PC-9 (cell line): ENCODE measurements around the gene MRPL40. TPM values are rescaled to one million over a fixed set of nuclear protein-coding genes. Genes with fewer than 3 reads are reported as not detected.

Experiments used
- BruUV-seq: library from RNA; stranded (reverse); fragments of 400-500 nt; replicated peaks from 2 replicates; lab custom pipeline; 2021; lab: Mats Ljungman, UMichigan
- CTCF ChIA-PET: fragments of 300-600 bp; sonication (Branson Sonifier 250); formaldehyde crosslinking; loops from one replicate; lab custom pipeline; 2022; ENCODE audit warnings: antibody characterized with exemption; lab: Charles Lee
- POLR2A ChIA-PET: fragments of 300-600 bp; sonication (Branson Sonifier 250); formaldehyde crosslinking; loops from one replicate; lab custom pipeline; 2022; ENCODE audit warnings: antibody characterized with exemption; ENCODE audit not compliant: unreplicated experiment; lab: Charles Lee
- DNase-seq, 2 experiments: peaks; one replicate each; pipeline versions ENCODE4 v3.0.0 to v3.0.0-alpha.2; 2015 to 2022; ENCODE audit warnings: mixed read lengths in 1 of 2
- H2AFZ ChIP-seq: fragments of 200-600 bp; sonication (generic); 2 replicates; pipeline ENCODE4 v1.8.1; 2017; ENCODE audit warnings: antibody characterized with exemption
- H3F3A ChIP-seq: fragments of 200-600 bp; sonication (generic); 2 replicates; pipeline ENCODE4 v1.8.1; 2017; ENCODE audit warnings: antibody characterized with exemption, mild to moderate bottlenecking, low read depth; ENCODE audit not compliant: insufficient read depth
- H3K27ac ChIP-seq: fragments of 200-600 bp; sonication (generic); 2 replicates; pipeline ENCODE4 v1.6.1; 2016; ENCODE audit warnings: mixed run types
- H3K27me3 ChIP-seq: fragments of 200-600 bp; sonication (generic); 2 replicates; pipeline ENCODE4 v1.6.1; 2016; ENCODE audit warnings: low read depth, mixed run types; ENCODE audit not compliant: insufficient read depth
- H3K36me3 ChIP-seq: fragments of 200-600 bp; sonication (generic); 2 replicates; pipeline ENCODE4 v1.6.1; 2016; ENCODE audit warnings: low read depth, mixed run types
- H3K4me1 ChIP-seq: fragments of 200-600 bp; sonication (generic); replicated peaks from 2 replicates; pipeline ENCODE4 v1.6.1; 2016; ENCODE audit warnings: mixed run types; ENCODE audit not compliant: insufficient read depth
- H3K4me2 ChIP-seq: fragments of 200-600 bp; sonication (generic); 2 replicates; pipeline ENCODE4 v1.6.1; 2017; ENCODE audit warnings: mixed run types
- H3K4me3 ChIP-seq: fragments of 200-600 bp; sonication (generic); 2 replicates; pipeline ENCODE4 v1.6.1; 2016; ENCODE audit warnings: mixed run types
- H3K79me2 ChIP-seq: fragments of 200-600 bp; sonication (generic); 2 replicates; pipeline ENCODE4 v1.6.1; 2017; ENCODE audit warnings: low read depth, mixed run types
- H3K9me2 ChIP-seq: fragments of 200-600 bp; sonication (generic); 2 replicates; pipeline ENCODE4 v1.8.1; 2017; ENCODE audit warnings: mild to moderate bottlenecking; ENCODE audit not compliant: insufficient read depth
- H3K9me3 ChIP-seq: fragments of 200-600 bp; sonication (generic); 2 replicates; pipeline ENCODE4 v1.8.1; 2016; ENCODE audit warnings: low read depth; ENCODE audit not compliant: insufficient read depth
- H4K20me1 ChIP-seq: fragments of 200-600 bp; sonication (generic); 2 replicates; pipeline ENCODE4 v1.8.1; 2017; ENCODE audit not compliant: insufficient read depth
- EZH2 ChIP-seq: fragments of 200-600 bp; sonication (generic); IDR thresholded peaks from 2 replicates; pipeline ENCODE4 v1.8.0; 2017; ENCODE audit warnings: antibody characterized with exemption, low read depth
- intact Hi-C: fragments of 100-400 bp; cut with micrococcal nuclease; formaldehyde crosslinking; loops from one replicate; pipeline ENCODE4 v1.10.0; 2022; ENCODE audit not compliant: unreplicated experiment
- total RNA-seq: library from RNA; stranded (reverse); gene quantifications from 2 replicates; pipeline ENCODE4 v1.2.3, GENCODE V29; 2021
- TF ChIP-seq, protein P1 (sequence below): fragments of 200-600 bp; sonication (generic); conservative IDR thresholded peaks from 2 replicates; pipeline ENCODE4 v1.6.1; 2017; ENCODE audit warnings: mixed run types, antibody characterized with exemption, mild to moderate bottlenecking, moderate library complexity

The MRPL40 gene
- total RNA-seq, 1 experiment from 2014 or later: 25.1 TPM

DNA sequence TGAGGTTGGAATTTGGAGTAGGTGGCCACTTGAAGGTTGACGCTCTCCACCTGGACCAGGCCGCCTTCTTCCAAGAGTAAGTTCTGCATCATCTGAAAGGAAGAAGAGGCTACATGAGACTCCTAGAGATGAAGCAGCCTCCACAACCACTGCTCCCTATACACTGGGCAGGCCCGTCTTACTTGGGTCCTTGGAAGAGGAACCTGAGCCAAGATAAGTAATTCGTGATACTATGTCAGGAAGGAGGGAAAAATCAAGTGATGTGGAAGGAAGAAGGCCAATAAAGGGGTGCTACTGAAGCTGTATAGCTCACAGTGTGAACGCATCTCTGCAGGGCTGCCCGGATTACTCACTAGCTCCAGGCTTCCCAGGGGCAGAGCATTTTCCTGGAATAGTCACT is 35.6 kb downstream of the MRPL40 start:
- POLR2A ChIA-PET: no interaction called here
- CTCF ChIA-PET: no interaction called here

DNA sequence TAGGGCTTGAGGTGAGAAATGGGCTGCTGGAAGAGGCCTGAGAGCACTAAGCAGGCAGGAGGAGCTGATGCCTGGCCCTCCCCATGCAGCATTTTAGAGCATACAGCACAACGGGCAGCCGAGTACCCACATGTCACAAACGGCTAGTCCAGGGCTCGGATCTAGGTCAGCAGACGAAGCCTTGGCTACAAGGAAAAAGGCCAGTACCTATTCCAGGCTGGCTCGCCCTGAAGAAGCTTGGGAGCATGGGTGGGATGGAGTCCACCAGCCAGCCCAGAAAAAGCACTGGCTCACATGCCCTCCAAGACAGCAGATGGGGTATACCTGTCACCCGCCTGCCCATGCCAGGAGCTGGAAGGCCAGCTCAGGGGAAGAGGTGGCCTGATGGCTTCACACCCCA is 37.1 kb downstream of the MRPL40 start:
- TF ChIP-seq, protein P1, sequence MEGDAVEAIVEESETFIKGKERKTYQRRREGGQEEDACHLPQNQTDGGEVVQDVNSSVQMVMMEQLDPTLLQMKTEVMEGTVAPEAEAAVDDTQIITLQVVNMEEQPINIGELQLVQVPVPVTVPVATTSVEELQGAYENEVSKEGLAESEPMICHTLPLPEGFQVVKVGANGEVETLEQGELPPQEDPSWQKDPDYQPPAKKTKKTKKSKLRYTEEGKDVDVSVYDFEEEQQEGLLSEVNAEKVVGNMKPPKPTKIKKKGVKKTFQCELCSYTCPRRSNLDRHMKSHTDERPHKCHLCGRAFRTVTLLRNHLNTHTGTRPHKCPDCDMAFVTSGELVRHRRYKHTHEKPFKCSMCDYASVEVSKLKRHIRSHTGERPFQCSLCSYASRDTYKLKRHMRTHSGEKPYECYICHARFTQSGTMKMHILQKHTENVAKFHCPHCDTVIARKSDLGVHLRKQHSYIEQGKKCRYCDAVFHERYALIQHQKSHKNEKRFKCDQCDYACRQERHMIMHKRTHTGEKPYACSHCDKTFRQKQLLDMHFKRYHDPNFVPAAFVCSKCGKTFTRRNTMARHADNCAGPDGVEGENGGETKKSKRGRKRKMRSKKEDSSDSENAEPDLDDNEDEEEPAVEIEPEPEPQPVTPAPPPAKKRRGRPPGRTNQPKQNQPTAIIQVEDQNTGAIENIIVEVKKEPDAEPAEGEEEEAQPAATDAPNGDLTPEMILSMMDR: no peak
- no peak for TF ChIP-seq EZH2
- Histone ChIP-seq H3K4me1 (no peaks in the 10 kb centered on the region), H3K27ac (no peak overlapping the region), H3K4me3 (no peak overlapping the region), H3K27me3 (no peaks in the 10 kb centered on the region), H3K36me3 (no peaks in the 10 kb centered on the region), H3K79me2 (no peaks in the 10 kb centered on the region), H2AFZ (no peak overlapping the region), H3K9me2 (no peaks in the 10 kb centered on the region), H4K20me1 (0 out of 2 replicates have a peak, but pooled peaks cover 3% of the 10 kb centered on the region), H3K4me2 (no peak overlapping the region), H3F3A (no peaks in the 10 kb centered on the region), H3K9me3 (no peaks in the 10 kb centered on the region)
- BruUV-seq: no TSS peak
- POLR2A ChIA-PET: no interaction called here
- DNase-seq: no peak
- intact Hi-C loops: no loop called here
- CTCF ChIA-PET: no interaction called here

More for the DNA sequence above, 35.6 kb downstream of the MRPL40 start:
- no peak for DNase-seq
- Histone ChIP-seq H3K4me3 (no peak overlapping the region), H3K4me2 (no peak overlapping the region), H3K9me2 (no peaks in the 10 kb centered on the region), H3F3A (no peaks in the 10 kb centered on the region; the same call in 1 of the 2 replicates), H3K36me3 (no peaks in the 10 kb centered on the region), H3K27ac (no peak overlapping the region), H3K79me2 (no peaks in the 10 kb centered on the region), H3K9me3 (no peaks in the 10 kb centered on the region), H4K20me1 (no peaks in the 10 kb centered on the region), H3K27me3 (no peaks in the 10 kb centered on the region), H2AFZ (no peak overlapping the region), H3K4me1 (no peaks in the 10 kb centered on the region)
- BruUV-seq: no TSS peak
- TF ChIP-seq, protein P1: no peak
- no peak for TF ChIP-seq EZH2
- intact Hi-C loops: no loop called here

DNA sequence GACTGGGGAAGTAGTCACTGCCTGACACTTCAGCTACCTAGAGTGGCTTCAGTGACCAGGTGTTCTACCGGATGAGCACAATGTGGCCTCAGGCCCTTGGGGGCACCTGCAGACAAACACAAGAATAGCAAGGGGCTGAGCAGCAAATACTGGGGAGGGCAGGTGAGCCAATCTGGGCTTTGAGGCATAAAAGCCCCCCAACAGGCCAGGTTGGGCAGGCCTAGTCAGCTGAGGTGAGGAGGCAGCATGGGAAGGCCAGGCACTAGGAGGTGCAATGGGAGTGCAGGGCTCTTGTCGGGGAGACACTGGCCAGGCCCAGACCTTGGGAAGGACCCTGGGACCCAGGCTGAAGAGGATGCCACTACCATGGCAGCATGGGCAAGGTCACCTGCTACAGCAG is 37.7 kb downstream of the MRPL40 start:
- no TSS peak for BruUV-seq
- Histone ChIP-seq H2AFZ (no peak overlapping the region), H3F3A (no peaks in the 10 kb centered on the region), H3K9me2 (no peaks in the 10 kb centered on the region), H3K79me2 (0 out of 2 replicates have a peak, but pooled peaks cover under 1% of the 10 kb centered on the region), H3K9me3 (no peaks in the 10 kb centered on the region), H4K20me1 (0 out of 2 replicates have a peak, but pooled peaks cover 3% of the 10 kb centered on the region), H3K4me2 (no peak overlapping the region), H3K27ac (no peak overlapping the region), H3K36me3 (no peaks in the 10 kb centered on the region), H3K4me3 (no peak overlapping the region), H3K4me1 (no peaks in the 10 kb centered on the region), H3K27me3 (no peaks in the 10 kb centered on the region)
- ChIA-PET POLR2A (no interaction called here), CTCF (no interaction called here)
- TF ChIP-seq, protein P1: no peak
- no peak for TF ChIP-seq EZH2
- intact Hi-C loops: loop anchor here (10.0 kb wide), 1 partner anchor 175 kb away; the partner anchor contains the start of gene CLTCL1
- no peak for DNase-seq
